CD4-positive, alpha-beta T cell treated with Interleukin-21 for 1 hour (primary cell): ENCODE data around the gene AUTS2.

ENCODE experiments used
- DNase-seq: peaks from one replicate; pipeline ENCODE4 v3.0.0-alpha.2; 2020

Gene AUTS2

GRCh38 chr7:70047891-70048448 is 449.7 kb downstream of the AUTS2 start:
- DNase-seq, result no peak

GRCh38 chr7:70051726-70052125 is 453.5 kb downstream of the AUTS2 start:
- no peak for DNase-seq

GRCh38 chr7:70052691-70053090 is 454.4 kb downstream of the AUTS2 start:
- no peak for DNase-seq

- no peak for DNase-seq
Measured at GRCh38 chr7:70053421-70053820, 455.1 kb downstream of the AUTS2 start.

- DNase-seq, result no peak
Measured at GRCh38 chr7:70053989-70054388, 455.7 kb downstream of the AUTS2 start.

GRCh38 chr7:70056363-70056762 is 458.1 kb downstream of the AUTS2 start:
- DNase-seq, result no peak

GRCh38 chr7:70060298-70061068 is 462.2 kb downstream of the AUTS2 start:
- DNase-seq, result peak; percentile 7

- no peak for DNase-seq
Measured at GRCh38 chr7:70063371-70063770, 465.1 kb downstream of the AUTS2 start.

- no peak for DNase-seq
Measured at GRCh38 chr7:70063927-70064326, 465.7 kb downstream of the AUTS2 start.

- DNase-seq, result no peak
Measured at GRCh38 chr7:70066844-70067243, 468.6 kb downstream of the AUTS2 start.

- no peak for DNase-seq
Measured at GRCh38 chr7:70068531-70068930, 470.3 kb downstream of the AUTS2 start.

- DNase-seq, result no peak
Measured at GRCh38 chr7:70069977-70070376, 471.7 kb downstream of the AUTS2 start.

- no peak for DNase-seq
Measured at GRCh38 chr7:70071766-70072165, 473.5 kb downstream of the AUTS2 start.

GRCh38 chr7:70072220-70072619 is 473.9 kb downstream of the AUTS2 start:
- no peak for DNase-seq

- DNase-seq, result no peak
Measured at GRCh38 chr7:70076325-70076724, 478.1 kb downstream of the AUTS2 start.

- no peak for DNase-seq
Measured at GRCh38 chr7:70082099-70082611, 483.9 kb downstream of the AUTS2 start.

GRCh38 chr7:70091362-70091761 is 493.1 kb downstream of the AUTS2 start:
- DNase-seq, result no peak

- no peak for DNase-seq
Measured at GRCh38 chr7:70092314-70093204, 494.3 kb downstream of the AUTS2 start.

- no peak for DNase-seq
Measured at GRCh38 chr7:70093205-70093904, 495.1 kb downstream of the AUTS2 start.

- DNase-seq, result no peak
Measured at GRCh38 chr7:70094831-70095230, 496.6 kb downstream of the AUTS2 start.

- no peak for DNase-seq
Measured at GRCh38 chr7:70097645-70098044, 499.4 kb downstream of the AUTS2 start.

- DNase-seq, result no peak
Measured at GRCh38 chr7:70098133-70098561, 499.9 kb downstream of the AUTS2 start.
